Measurements from ENCODE around the gene GSTT4.
"Not testable (repeated sequence)": the region's sequence is repeated elsewhere in the genome, so short reads cannot be mapped to it uniquely, and the experiment has no call there.

The GSTT4 gene

GRCh38 chr22:24005201-24005600 lies at the start of gene GSTT4:
GSTT4 (minus strand) TSS chr22:24005453; CDS start chr22:24005356, 97 bp downstream.
- no peak for DNase-seq

GRCh38 chr22:24054356-24054755 lies 49.1 kb upstream of the GSTT4 start:
- DNase-seq, result no peak

- DNase-seq, result no peak
These were observed 48.4 kb upstream of the GSTT4 start for GRCh38 chr22:24053481-24054226.

- DNase-seq, result no peak
These were observed 46.3 kb upstream of the GSTT4 start for GRCh38 chr22:24051568-24051967.

GRCh38 chr22:24051028-24051427 lies 45.8 kb upstream of the GSTT4 start:
- DNase-seq, result no peak

DNA sequence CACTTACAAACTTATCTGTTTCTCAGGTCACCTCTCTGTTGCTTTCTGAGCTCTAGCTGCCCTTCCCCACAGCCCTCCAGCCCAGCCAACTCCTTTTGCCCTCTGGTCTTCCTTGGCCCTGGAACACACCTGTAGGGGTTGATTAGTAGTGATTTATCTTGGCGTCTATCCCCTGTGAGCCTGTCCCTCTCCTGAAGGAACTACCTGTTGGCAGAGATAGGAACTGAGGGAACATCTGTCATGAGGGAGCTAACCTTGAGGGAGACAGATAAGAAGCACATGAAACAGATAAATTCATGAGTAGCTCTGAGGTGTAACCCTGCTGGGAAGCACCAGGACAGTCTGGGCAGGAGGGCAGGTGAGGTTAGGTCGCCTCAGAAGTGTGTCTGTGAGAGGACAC lies 44.7 kb upstream of the GSTT4 start:
- DNase-seq, result no peak

DNA sequence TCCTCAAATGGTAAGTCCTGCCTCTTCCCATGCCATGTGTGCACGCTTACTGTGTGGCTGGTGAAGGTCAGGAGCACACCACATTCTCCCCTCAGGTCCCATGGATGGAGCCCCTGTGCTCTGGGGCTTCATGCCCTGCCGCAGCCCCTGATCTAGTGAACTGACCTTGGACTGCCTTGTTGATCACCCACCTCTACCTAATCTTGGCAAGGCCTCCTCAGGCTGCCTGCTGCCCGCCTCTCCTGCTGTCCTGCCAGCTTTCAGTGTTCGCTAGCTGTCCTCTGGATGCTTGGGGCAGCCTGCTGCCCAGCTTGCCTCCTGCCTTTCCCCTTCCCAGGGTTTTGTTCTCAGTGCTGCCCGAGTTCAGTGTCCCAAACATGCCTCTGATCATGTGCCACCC lies 44.0 kb upstream of the GSTT4 start:
- DNase-seq, result no peak

DNA sequence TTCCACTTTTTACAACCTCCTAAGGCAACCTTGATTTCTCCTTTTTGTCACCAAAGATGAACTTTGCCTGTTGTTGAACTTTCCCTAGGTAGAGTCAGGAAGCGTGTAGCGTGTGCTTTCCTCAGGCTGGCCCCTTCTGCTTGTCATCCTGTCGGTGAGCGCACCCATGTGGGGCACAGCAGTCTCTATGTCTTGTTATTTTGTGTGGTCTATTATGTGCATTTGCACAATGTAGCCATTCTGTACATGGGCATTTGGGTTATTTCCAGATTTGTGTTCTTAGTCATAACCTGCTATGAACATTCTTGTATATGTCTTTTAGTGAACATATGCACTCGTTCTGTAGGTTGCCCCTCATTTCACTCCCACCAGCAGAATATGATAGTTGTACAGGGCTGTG lies 40.8 kb upstream of the GSTT4 start:
- DNase-seq, result no peak

DNA sequence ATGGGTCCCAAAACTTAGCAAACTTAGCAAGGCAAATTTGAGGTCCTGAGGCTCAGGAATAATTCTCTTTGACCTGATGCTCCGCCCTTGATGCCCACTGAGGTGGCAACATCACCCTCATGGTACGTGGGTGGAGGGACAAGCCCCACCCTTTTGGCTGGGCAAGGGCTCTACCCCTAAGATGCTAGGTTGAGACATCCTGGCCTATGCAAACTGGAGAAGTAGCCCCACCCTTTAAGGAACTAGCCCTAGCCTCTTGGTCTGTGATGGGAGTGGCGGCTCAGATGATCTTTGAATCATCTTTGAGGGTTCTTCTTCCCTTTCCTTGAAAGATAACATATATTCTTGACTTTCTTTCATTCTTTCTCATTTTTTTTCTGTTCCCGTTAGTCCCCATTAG lies 38.7 kb upstream of the GSTT4 start:
- no peak for DNase-seq

DNA sequence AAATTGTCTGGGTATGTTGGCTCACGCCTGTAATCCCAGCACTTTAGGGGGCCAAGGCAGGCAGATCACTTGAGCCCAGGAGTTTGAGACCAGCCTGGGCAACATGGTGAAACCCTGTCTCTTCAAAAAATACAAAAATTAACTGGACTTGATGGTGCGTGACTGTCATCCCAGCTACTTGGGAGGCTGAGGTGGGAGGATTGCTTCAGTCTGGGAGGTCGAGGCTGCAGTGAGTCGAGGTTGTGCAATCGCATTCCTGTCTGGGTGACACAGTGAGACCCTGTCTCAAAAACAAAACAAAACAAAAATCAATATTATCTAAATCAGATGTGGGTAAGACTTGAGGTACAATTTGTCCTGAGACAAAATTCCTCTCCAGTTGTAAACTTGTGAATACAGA lies 38.2 kb upstream of the GSTT4 start:
- DNase-seq, result not testable (repeated sequence)

- no peak for DNase-seq
These were observed 35.7 kb upstream of the GSTT4 start for GRCh38 chr22:24040946-24041345.

GRCh38 chr22:24039046-24039445 lies 33.8 kb upstream of the GSTT4 start:
- DNase-seq, result no peak

GRCh38 chr22:24037851-24038765 lies 32.9 kb upstream of the GSTT4 start:
- DNase-seq, result no peak

DNA sequence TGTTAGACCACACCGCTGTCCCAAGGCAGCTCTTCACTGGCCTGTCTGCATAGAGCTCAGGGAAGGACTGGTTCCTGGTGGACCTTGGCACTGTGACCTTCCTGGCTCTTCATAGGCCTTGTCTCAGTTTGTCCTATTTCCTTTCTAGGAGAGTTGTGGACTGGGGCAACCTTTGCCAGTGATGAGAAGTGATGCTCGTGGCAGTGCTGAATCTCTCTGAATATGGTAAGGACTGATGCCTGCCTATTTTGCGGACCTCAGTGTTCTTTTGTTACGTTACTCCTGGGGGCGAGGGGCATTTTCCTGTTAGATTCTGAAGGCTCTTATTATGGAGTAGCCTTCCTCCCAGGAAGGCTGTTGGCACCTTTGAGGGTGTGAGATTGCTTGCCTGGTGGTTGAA lies 30.0 kb upstream of the GSTT4 start:
- no peak for DNase-seq

- DNase-seq, result no peak
These were observed 28.5 kb upstream of the GSTT4 start for GRCh38 chr22:24033731-24034130.

GRCh38 chr22:24030186-24030702 lies 25.0 kb upstream of the GSTT4 start:
- DNase-seq, result peak in 1 of 3 experiments; percentile 47

DNA sequence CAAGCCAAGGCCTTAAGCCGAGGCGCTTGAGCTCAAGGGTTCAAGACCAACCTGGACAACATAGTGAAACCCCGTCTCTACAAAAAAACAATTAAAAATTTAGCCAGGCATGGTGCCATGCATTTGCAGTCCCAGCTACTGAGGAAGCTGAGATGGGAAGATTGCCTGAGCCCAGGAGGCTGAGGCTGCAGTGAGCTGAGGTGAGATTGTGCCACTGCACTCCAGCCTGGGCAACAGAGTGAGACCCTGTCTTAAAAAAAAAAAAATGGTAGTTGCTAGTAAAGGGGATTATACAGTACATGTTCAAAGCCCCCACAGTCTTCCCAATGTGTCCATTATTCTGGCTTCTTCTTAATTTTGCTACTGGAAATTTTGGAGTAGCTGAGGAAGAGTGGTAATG lies 24.1 kb upstream of the GSTT4 start:
- no peak for DNase-seq

GRCh38 chr22:24028533-24028932 lies 23.3 kb upstream of the GSTT4 start:
- no peak for DNase-seq

DNA sequence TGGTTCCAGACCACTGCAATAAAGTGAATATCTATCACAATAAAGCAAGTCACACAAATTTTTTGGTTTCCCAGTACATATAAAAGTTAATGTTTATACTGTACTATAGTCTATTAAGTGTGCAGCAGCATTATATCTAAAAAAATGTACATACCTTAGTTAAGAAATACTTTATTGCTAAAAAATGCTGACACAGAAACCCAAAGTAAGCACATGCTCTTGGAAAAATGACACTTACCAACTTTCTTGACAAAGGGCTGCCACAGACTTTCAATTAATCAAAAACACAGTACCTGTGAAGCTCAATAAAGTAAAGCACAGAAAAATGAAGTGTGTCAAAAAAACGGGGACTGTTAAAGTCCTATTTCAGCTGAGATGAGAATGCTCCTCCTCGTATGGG lies 22.7 kb upstream of the GSTT4 start:
- DNase-seq, result no peak

DNA sequence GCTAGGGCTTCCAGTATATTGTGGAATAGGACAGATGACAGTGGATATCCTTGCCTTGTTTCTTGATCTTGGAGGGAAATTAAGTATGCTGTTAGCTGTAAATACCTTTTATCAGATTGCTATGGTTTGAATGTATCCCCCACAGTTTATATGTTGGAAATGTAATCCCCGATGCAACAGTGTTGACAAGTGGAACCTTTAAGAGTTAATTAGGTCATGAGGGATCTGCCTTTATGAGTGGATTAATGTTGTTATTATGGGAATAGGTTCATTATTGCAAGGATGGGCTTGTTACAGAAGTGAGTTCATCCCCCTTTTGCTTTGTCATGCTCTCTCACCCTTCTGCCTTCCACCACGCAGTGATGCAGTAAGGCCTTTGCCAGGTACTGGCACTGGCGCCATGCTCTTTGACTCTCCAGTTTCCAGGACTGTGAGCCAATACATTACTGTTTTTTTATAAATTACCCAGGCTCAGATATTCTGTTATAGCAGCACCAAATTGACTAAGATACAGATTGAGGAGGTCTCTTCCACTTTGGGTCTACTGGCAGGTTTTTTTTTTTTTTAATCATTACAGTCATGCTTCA lies 22.2 kb upstream of the GSTT4 start:
- peak in 1 of 3 experiments; percentile 2 for DNase-seq

GRCh38 chr22:24026733-24027132 lies 21.5 kb upstream of the GSTT4 start:
- DNase-seq, result peak in 1 of 3 experiments; percentile 24

- no peak for DNase-seq
These were observed 20.8 kb upstream of the GSTT4 start for GRCh38 chr22:24026056-24026455.

GRCh38 chr22:24025475-24025874 lies 20.2 kb upstream of the GSTT4 start:
- DNase-seq, result no peak
